HG03139 (cell line): ENCODE data around the gene REXO1.
"Not testable (repeated sequence)": the region's sequence is repeated elsewhere in the genome, so short reads cannot be mapped to it uniquely, and the experiment has no call there.

Source experiments
- ATAC-seq: cut with Tn5 transposase; IDR thresholded peaks from one replicate; pipeline ENCODE4 v1.9.1; 2021; ENCODE audit not compliant: unreplicated experiment

Gene REXO1

GRCh38 chr19:1799695-1800342, 48.5 kb downstream of the REXO1 start:
- ATAC-seq, result no peak

GRCh38 chr19:1797313-1797712, 51.0 kb downstream of the REXO1 start:
- ATAC-seq, result not testable (repeated sequence)

DNA sequence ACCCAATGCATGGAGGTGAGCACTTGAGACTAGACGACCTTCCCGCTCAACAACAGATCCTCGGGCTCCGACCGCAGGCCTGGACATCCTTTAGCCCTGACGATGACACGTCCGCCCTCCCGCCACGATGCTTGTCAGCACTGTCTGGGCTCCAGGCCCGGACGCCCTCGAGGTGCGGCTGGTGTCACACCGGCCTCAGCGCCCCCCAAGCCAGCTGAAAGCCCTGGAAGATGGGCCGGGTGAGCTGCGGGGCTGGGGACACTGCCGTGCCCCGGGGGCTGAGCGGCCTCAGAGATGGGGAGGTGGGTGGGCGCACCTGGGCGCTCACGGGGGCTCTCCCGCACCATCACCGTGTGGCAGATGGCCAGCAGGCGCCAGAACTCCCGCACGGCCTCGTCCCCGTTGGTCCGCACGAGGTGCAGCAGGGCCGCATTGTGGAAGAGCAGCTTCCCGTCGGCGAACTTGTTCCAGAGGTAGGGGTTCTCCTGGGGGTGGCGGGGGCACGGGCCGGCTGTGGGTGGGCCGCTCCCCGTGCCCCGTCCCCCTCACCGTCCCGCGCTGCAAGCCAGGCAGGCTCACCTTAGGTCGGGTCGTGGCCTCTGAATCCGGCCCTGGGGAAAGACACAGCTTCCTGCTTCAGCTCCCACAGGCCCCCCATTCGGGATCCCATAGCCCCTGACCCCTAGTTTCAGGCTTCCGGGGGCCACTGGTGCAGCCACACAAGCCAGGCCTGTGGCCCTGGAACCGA, 51.7 kb downstream of the REXO1 start:
- ATAC-seq, result no peak

DNA sequence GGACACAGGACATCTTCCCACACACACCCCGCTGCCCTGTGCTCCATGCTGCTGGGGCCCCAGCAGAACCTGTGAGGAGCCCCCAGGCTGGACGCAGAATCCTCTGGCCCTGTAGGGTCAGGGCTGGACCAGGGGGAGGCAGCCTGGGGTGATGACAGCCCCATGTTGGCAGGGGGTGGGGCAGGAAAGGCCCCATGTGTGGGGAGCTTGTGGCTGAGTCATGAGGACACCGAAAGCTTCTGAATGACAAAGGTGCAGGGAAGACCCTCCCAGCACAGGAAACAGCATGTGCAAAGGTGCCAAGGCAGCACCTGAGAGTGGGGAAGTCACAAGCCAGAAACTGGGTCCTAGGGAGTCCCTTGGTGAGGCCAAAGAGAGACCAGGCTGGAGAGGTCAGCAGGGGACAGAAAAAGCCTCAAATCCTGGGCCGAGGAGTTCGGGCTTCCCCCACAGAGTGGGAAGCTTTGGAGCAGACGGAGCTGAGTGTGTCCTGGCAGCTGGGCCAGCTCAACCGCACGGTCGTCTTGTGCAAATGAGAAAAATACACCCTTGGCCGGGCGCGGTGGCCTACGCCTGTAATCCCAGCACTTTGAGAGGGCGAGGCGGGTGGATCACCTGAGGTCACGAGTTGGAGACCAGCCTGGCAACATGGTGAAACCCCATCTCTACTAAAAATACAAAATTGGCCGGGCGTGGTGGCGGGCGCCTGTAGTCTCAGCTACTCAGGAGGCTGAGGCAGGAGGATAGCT, 53.7 kb downstream of the REXO1 start:
- no peak for ATAC-seq

DNA sequence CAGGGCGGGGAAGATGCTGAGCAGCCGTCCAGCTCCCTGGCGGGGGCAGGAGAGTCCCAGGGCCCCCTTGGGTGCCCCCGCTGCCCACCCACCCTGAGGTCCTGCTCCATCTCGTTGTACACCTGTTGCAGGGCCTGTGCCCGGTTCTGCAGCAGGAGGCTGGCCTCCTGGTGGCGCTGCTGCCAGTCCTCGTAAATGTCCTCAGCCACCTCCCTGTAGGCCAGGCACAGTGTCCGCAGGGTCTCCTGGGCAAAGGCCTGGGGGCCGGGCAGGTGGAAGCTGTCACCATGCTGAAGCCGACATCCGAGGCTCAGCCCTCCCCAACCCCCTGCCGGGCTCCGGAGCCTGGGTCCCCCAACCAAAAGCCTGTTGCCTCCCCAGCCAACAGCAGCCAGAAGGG, 56.4 kb downstream of the REXO1 start:
- no peak for ATAC-seq

DNA sequence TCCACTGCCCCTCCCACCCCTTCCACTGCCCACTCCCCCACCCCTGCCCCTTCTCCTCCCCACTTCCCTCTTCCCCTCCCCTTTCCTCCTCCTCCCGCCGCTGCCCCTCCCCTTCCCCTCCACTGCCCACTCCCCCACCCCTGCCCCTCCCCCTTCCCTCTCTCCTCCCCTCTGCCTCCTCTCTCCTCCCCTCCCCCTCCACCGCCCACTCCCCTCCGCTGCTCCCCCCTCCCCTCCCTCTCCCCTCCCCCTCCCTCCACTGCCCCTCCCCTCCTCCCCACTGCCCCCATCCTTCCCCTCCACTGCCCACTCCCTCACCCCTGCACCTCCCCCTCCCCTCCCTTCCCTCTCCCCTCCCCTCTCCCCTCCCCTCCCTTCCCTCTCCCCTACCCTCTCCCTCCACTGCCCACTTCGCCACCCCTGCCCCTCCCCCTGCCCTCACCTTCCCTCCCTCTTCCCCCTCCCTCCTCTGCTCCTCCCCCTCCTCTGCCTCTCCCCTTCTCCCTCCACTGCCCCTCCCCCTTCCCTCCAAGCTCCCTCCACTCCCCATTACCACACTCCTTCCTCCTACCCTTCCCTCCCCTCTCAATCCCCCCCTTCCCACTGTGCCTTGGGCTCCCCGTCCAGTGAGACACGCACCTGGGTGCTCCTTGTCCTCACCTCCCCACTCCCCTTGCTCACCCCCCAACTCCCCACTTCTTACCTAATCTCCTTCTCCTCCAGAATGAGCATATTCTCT, 58.1 kb downstream of the REXO1 start:
- no peak for ATAC-seq

- ATAC-seq, result no peak
Measured at GRCh38 chr19:1789261-1790041, 58.8 kb downstream of the REXO1 start.

DNA sequence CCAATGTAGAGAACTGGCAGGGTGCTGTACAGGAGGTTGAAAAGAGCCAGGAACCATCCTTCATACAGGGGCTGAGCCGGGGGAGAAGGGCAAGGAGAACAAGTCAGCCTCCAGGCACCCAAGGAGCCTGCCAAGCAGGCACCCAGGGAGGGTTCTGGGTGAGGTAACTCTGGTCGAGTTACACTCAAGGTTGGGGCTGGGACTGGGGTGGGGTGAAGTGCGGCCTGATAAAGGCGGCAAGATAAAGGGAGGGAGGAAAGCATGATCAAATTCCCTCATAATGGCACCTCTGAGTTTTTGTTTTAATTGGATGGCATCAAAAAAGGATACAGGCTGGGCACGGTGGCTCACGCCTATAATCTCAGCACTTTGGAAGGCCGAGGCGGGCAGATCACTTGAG, 61.2 kb downstream of the REXO1 start:
- no peak for ATAC-seq

GRCh38 chr19:1786668-1787067, 61.6 kb downstream of the REXO1 start:
- ATAC-seq, result no peak

DNA sequence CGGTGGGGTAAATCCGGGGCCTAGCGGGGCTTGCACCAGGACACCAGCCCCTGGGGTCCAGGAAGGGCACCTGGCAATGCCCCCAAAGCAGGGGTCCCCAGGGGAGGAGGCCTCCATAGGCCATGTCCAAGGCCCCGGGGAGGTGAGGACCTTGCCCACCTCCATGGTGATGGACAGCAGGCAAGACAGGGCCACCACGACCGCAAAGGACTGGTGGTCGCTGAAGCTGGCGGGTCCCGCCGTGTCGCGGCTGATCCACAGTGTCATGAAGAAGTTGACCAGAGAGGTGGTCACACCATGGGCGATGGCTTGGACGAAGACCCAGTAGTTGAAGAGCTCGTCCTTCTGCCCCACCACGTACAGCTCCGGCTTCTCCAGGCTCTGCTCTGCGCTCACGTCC, 63.0 kb downstream of the REXO1 start:
- no peak for ATAC-seq

DNA sequence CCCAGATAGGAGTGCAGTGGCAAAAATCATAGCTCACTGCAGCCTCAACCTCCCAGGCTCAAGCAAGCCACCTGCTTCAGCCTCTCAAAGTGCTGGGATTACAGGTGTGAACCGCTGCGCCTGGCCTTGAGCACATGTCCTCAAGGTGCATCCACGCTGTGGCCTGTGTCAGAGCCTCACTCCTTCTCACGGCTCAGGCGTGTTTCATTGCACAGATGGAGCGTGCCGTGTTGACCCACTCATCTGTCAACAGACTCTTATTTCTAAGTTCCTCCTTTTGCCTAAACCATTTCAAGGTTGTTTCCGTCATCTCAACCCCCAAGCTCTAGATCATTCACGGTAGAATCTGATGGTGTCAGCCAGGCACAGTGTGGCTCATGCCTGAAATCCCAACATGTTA, 64.4 kb downstream of the REXO1 start:
- no peak for ATAC-seq

DNA sequence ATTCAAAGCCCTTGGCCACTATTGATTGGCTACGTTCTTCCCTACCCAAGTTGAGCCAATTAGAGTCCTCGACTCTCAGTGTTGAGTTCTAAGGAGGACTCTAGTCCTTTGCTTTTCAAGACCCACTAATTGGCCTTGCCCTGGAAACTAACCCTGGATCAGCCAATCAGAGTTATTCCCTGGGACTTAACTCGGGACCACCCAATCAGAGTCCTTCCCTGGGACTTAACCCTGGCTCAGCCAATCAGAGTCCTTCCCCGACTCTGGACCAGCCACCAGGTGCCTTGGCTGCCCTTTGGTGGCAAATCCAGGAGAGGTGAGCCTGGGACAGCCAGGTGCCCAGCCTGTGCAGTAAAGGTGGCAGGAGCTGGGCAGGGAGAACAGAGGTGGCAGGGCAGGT, 64.9 kb downstream of the REXO1 start:
- no peak for ATAC-seq

- ATAC-seq, result no peak
Measured at GRCh38 chr19:1782521-1782920, 65.8 kb downstream of the REXO1 start.

GRCh38 chr19:1780272-1780958, 67.9 kb downstream of the REXO1 start:
- ATAC-seq, result no peak

DNA sequence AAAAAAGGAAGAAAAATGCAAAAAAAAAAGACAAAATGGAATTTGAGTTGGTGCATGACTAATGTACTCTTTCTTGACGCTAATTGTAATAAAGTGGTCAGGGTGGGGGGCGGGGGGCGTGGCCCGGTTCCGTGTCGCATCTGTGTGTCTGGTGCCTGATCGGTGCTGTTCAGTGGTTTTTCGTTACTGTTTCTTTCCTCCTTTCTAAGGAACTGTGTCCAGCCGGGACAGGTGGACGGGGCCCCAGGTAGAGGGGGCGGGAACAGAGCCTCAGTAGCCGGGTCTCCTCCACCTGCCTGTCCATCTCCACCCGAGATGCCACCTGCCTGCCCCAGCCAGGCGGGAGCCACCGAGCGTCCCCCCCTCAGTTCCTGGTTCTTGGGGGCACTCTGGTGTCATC, 68.7 kb downstream of the REXO1 start:
- ATAC-seq, result no peak

GRCh38 chr19:1777149-1777548, 71.1 kb downstream of the REXO1 start:
- ATAC-seq, result no peak

GRCh38 chr19:1776606-1777147, 71.6 kb downstream of the REXO1 start:
- ATAC-seq, result no peak

DNA sequence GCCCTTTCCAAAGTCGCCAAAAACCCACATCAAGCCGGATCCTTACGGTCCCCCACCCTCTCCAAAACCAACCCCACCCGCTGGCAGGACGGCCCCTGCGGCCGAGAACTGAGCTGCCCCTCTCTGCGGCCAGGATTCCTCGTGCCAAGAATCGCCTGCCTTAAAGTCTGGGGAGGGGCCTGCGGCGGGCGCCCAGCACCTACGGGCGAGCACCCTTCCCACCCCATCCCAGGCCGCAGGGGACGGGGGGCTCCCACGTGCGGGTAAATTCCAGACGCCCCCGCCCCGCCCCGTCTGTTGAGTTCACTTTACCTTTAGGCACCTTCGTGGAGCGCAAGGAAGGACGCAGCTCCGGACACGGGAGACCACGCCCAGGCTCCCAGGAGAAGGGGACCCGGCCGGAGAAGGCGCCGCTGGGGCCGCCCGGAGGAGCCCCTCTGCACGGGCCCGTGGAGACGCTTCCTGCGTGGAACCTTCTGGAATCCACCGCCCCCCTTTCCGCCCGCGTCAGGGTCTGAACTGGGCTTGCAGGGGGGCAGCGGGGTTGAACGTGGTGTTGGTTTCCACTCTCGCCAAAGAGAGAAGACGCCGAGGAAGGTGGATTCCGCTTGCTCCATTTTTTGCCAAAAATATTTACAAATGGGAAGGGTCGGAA, 72.2 kb downstream of the REXO1 start:
- no peak for ATAC-seq
